Stimulated activated CD4-positive, alpha-beta T cell treated with anti-CD3 and anti-CD28 coated beads, Interleukin-1b, Interleukin-23, amount 100 ng/mL, for 1 hour (primary cell): Measurements from ENCODE around the gene OR2F2.

Experiments used
- DNase-seq, 2 donors: peaks; one replicate each; pipeline ENCODE4 v3.0.0-alpha.2; 2020; ENCODE audit warnings: low read depth in 2 of 2

Gene OR2F2, protein sequence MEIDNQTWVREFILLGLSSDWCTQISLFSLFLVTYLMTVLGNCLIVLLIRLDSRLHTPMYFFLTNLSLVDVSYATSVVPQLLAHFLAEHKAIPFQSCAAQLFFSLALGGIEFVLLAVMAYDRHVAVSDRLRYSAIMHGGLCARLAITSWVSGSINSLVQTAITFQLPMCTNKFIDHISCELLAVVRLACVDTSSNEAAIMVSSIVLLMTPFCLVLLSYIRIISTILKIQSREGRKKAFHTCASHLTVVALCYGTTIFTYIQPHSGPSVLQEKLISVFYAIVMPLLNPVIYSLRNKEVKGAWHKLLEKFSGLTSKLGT

GRCh38 chr7:143934526-143935325 is at the start of gene OR2F2:
Gene OR2F2, plus strand, starts transcription at chr7:143935233. Its CDS starts 0 bp downstream, at chr7:143935233.
- no peak for DNase-seq

GRCh38 chr7:143885951-143886350 is 49.1 kb upstream of the OR2F2 start:
- no peak for DNase-seq

DNA sequence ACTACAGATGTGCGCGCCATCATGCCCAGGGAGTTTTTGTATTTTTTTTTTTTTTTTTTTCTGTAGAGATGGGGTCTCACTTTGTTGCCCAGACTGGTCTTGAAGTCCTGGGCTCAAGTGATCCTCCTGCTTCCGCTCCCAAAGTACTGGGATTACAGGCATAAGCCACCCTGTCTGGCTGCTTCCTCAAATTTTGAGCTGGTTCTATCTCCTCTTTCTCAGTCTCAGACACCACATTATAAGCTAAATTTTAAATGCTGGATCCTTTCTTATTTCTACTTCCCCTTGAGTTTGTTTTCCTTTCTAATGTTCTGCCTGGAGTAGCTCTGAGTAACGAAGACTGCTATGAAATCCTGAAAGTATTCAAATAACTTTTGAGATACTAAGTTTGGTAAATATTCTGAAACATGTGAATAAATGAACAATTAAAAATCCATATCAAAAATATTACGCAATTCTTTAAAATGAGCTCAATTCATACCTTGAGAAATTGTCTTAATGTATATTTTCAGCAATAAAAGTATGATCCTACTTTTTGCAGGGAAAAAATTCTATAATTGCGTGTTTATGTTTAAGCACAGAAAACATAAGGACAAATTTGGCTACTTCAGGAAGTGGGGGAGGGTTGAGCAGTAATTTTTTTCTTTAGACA is 48.1 kb upstream of the OR2F2 start:
- no peak for DNase-seq

DNA sequence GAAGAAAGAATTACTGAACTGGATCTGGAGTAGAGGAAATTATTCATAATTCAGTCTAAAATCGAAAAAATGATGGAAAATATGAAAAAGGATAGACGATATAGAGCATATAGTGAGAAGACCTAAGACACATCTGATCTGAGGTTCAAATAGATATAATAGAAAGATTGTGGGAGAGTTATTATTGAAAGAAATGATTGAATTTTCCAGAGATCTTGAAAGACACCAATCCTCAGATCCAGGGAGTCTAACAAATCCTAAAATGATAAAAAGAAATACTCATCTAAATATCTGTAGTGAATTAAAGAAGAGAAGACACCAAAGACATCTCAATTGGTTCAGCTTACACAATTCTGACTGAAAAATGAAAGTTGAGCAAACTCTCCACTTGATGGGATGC is 46.0 kb upstream of the OR2F2 start:
- DNase-seq: no peak

- DNase-seq: no peak
These were observed 44.5 kb upstream of the OR2F2 start for GRCh38 chr7:143890558-143890957.

GRCh38 chr7:143891457-143891856 is 43.6 kb upstream of the OR2F2 start:
- no peak for DNase-seq

DNA sequence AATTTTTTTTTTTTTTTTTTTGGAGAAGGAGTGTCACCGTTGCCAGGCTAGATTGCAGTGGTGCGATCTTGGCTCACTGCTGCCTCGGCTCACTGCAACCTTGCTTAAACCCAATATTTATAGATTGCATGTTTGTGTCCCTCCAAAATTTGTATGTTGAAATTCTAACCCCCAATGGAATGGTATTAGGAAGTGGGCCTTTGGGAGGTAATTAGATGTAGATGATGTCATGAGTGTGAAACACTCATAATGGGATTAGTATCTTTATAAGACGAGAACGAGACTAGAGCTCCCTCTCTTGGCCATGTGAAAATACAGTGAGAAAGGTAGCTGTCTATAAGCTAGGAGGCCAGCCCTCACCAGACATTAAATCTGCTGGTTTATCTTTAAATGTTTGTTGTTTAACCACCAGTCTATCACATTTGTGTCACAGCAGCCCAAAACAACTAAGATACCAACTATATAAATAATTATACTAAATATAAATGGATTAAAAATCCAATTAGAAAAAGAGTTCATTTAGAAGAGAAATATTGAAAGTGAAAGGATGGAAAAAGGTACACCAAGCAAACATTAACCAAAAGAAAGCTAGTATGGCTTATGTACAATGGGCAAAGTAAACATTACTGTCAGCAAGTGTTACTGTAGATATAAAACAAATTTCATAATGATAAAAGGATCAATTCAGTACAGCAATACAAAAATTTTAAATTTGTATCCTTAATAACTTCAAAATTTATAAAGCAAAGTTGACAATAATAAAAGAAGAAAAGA is 42.3 kb upstream of the OR2F2 start:
- no peak for DNase-seq

DNA sequence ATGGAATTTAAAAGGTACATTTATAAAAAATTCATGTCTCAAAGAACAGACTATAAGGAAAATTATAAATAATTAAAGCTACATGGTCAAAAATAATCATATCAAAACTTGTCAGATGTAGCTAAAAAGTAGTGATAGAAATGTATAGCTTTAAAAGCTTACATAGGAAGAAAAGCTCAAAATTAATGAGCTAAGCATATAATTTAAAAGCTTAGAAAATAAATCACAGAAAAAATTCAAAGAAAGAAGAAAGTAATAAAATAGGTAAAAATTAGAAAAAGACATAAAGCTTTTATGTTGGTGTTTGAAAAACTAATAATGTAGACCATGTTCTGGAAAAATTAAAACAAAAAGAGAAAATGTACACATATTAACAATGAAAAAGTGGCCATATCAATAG is 38.4 kb upstream of the OR2F2 start:
- no peak for DNase-seq

DNA sequence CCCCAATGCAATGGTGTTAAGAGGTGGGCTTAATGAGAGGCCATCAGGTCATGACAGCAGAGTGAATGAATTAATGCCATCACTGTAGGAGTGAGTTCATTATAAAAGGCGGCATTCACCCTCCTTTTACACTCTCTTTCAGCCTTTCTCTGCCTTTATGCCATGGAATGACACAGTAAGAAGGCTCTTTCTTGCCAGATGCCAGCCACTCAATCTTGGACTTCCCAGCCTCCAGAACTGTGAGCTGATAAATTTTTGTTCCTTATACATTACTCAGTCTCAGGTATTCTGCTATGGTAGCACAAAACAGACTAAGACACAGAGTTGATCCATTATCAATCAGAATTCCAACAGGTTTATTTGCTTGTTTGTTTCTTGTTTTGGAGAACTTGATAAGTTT is 36.2 kb upstream of the OR2F2 start:
- no peak for DNase-seq

DNA sequence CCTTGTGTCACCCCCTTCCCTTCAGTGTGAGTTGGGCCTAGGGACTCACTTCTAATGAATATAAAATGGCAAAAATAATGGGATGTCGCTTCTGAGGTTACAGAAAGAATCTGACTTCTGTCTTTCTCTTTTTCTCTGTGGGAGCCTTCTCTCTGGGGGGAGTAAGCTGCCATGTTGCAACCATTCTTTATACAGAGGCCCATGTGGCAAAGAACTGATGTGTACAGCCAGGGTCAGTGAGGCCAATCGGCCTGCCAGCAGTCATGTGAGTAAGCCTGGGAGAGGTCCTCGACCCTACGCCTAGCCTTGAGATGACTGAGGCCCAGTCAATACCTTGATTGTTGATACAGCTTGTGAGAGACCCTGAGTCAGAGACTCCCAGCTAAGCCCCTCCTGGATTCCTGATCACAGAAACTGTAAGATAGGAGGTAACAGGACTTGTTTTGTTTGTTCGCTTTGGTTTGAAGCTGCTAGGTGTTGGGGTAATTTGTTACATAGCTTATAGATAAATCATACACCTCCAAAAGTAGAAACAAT is 34.7 kb upstream of the OR2F2 start:
- DNase-seq: no peak

DNA sequence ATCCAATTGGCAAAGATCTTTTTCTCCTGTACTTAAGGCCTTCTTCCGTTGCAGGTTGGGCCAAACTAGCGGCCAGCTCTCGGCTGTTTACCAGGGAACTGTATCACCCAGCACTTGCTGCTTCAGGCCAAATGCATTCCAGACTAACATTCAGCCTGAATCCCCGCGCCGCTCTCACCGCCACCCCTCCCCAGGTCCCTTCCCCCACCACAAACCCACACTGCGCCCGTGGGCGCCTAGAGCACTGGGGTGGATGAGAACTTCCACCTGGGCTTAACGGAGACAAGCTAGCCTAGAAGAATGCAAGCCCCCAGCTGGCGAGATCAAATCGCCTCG is 33.7 kb upstream of the OR2F2 start:
- no peak for DNase-seq

DNA sequence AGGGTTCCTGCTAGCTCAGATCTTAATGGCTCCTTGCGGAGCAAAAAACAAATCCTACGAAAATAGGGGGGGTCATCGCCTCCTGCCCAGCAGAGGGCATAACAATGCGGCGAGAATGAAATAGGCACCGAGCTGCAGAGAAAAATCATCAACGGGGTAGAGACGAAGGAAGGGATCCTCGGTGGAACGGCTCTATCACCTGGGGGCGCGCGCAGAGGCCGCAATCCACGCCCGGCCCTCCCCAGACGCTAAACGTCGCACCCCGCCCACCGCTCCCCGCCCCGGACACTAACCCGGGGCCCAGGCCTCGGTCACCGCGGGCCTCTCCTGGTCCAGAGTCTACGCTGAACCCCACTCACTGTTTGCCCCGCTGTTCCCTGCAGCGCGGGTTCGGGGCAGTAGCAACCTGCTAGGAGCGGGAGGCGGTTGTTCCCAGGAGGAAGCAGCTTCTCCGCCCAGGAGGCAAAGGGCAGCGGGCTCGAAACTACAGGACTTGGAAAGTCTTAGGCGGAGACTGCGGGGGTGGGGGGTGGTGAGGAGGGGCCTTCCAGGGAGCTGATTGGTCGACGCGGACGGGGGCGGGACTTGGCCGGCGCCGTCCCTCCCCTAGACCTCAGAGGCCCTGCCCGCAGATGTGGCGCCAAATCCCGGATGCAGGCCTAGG is 33.2 kb upstream of the OR2F2 start, which contains the start of gene TCAF1:
TSS of gene TCAF1 (minus strand) at position 509 of the 664 bp plus-strand sequence. CDS start 25,568 bp downstream, outside the sequence.
- DNase-seq: peak; percentile 68 to 88

- no peak for DNase-seq
These were observed 32.6 kb upstream of the OR2F2 start for GRCh38 chr7:143902332-143902899.

DNA sequence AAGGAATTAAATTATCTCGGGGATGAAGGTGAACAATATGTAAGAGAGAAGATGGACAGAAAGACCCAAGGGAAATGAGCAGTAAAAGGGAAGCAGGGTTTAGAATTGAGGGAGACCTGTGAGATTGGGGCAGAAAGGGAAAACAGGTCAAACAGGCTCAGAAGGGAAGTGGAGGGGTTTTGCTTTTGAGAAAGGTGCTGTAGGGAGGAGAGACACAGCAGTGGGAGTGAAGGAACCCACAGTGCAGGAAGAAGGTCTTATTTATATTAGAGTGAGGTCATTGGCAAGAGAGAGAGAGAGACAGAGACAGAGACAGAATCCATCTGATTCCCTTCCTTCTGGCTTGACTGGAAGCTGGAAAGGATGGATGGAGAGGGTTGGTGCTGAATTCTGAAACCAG is 29.5 kb upstream of the OR2F2 start:
- DNase-seq: no peak

GRCh38 chr7:143906151-143906550 is 28.9 kb upstream of the OR2F2 start:
- no peak for DNase-seq

DNA sequence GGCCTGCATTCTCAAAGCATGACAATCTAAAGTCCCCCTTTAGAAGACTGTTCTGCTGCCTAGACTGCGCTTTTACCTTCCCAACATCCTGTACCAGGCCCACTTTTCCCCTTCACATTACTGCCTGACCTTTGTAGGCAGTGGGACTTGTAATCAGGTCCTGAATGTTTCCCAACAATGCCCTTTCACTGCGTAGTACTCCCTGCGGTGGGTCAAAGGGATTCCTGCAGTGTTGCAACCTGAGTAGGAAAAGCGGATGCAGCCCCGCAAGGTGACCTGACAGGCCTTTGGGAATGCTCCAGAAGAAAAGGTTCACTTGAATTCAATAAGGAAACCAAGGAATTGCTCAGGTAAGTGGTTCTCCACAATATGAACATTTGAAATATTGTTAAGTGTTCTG is 28.1 kb upstream of the OR2F2 start:
- no peak for DNase-seq

- no peak for DNase-seq
These were observed 26.9 kb upstream of the OR2F2 start for GRCh38 chr7:143908120-143908519.

DNA sequence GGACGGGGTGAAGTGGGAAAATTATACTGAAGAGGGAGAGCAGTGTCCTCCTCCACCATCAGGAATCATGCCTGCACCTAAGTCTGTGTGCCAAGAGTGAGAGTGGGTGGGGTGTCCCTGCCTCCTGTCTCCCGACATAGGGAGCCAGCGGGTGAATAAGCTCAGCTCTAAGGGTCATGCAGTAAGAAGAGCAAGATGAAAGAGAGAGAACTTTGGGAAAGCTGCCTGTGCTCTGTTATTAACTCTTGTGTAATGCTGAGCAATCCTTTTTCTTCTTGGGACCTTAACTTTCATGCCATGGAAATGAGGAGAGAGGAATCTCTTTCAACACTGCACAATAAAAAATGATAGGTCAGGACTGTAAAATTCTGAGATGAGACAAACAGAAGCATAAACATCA is 25.2 kb upstream of the OR2F2 start:
- DNase-seq: no peak

- DNase-seq: no peak
These were observed 24.4 kb upstream of the OR2F2 start for GRCh38 chr7:143910473-143911248.
